Prostate gland (tissue), 2 donors: ENCODE results near the gene DIP2B.

Experiments
- CTCF ChIP-seq, 4 experiments: fragments of 200-600 bp in 2 of 4; fragments of 450-650 bp in 2 of 4; sonication (generic) in 2 of 4; IDR thresholded peaks; 1 replicate in 3 of 4; 2 replicates in 1 of 4; pipeline ENCODE4 v1.5.1; 2016 to 2019; ENCODE audit warnings: antibody characterized with exemption in 4 of 4, mild to moderate bottlenecking in 2 of 4, moderate library complexity in 2 of 4
- POLR2A ChIP-seq: fragments of 450-650 bp; IDR thresholded peaks from one replicate; pipeline ENCODE4 v1.6.1; 2016; ENCODE audit warnings: antibody characterized with exemption, mild to moderate bottlenecking

- TF ChIP-seq CTCF (IDR thresholded peaks at IDR 0.05) (no peak), POLR2A (no peak)
Observed at GRCh38 chr12:50519353-50519752, 14.6 kb downstream of the DIP2B start.
